H9 (cell line): ENCODE results near the gene YAE1. TPM values are rescaled to one million over a fixed set of nuclear protein-coding genes. Genes with fewer than 3 reads are reported as not detected.

Experiments
- DNase-seq: peaks from one replicate; pipeline ENCODE4 v3.0.0-alpha.2; 2017
- H2AFZ ChIP-seq: one replicate; pipeline ENCODE4 v1.6.1; 2013; ENCODE audit warnings: mild to moderate bottlenecking, low read length, control low read depth, moderate library complexity
- H2AK5ac ChIP-seq: 2 replicates; pipeline ENCODE4 v1.6.1; 2013; ENCODE audit warnings: low read length, control low read depth, mixed read lengths; ENCODE audit not compliant: insufficient read length
- H2BK120ac ChIP-seq: one replicate; pipeline ENCODE4 v1.6.1; 2013; ENCODE audit warnings: low read depth, mild to moderate bottlenecking, low read length, control low read depth, inconsistent platforms; ENCODE audit not compliant: poor library complexity, severe bottlenecking
- H2BK12ac ChIP-seq: 2 replicates; pipeline ENCODE4 v1.6.1; 2013; ENCODE audit warnings: low read length, control low read depth, mixed read lengths, low read depth; ENCODE audit not compliant: insufficient read length
- H2BK15ac ChIP-seq: 2 replicates; pipeline ENCODE4 v1.6.1; 2013; ENCODE audit warnings: low read depth, low read length, control low read depth
- H2BK20ac ChIP-seq: one replicate; pipeline ENCODE4 v1.6.1; 2013; ENCODE audit warnings: low read depth, mild to moderate bottlenecking, low read length, control low read depth, inconsistent platforms; ENCODE audit not compliant: poor library complexity, severe bottlenecking
- H2BK5ac ChIP-seq: 2 replicates; pipeline ENCODE4 v1.6.1; 2013; ENCODE audit warnings: low read length, control low read depth, mixed read lengths; ENCODE audit not compliant: insufficient read length
- H3K14ac ChIP-seq: 2 replicates; pipeline ENCODE4 v1.6.1; 2013; ENCODE audit warnings: low read length, control low read depth; ENCODE audit not compliant: insufficient read depth
- H3K18ac ChIP-seq: 2 replicates; pipeline ENCODE4 v1.6.1; 2013; ENCODE audit warnings: low read depth, mild to moderate bottlenecking, mixed read lengths, low read length, control low read depth; ENCODE audit not compliant: insufficient read length
- H3K23ac ChIP-seq: 2 replicates; pipeline ENCODE4 v1.6.1; 2013; ENCODE audit warnings: low read length, control low read depth, mixed read lengths, low read depth; ENCODE audit not compliant: insufficient read length
- H3K23me2 ChIP-seq: 2 replicates; pipeline ENCODE4 v1.6.1; 2013; ENCODE audit warnings: low read depth, mild to moderate bottlenecking, mixed read lengths, low read length, control low read depth; ENCODE audit not compliant: insufficient read length, poor library complexity, severe bottlenecking
- H3K27ac ChIP-seq: 2 replicates; pipeline ENCODE4 v1.5.1; 2013; ENCODE audit warnings: low read length, control low read depth, mixed read lengths, low read depth; ENCODE audit not compliant: insufficient read length
- H3K27me3 ChIP-seq: 2 replicates; pipeline ENCODE4 v1.6.1; 2013; ENCODE audit warnings: low read length, control low read depth, inconsistent platforms; ENCODE audit not compliant: insufficient read depth
- H3K4ac ChIP-seq: 2 replicates; pipeline ENCODE4 v1.6.1; 2013; ENCODE audit warnings: low read depth, mild to moderate bottlenecking, control low read depth, inconsistent platforms, low read length, moderate library complexity
- H3K4me1 ChIP-seq: 2 replicates; pipeline ENCODE4 v1.6.1; 2013; ENCODE audit warnings: low read length, control low read depth, inconsistent platforms; ENCODE audit not compliant: insufficient read depth
- H3K4me2 ChIP-seq: 2 replicates; pipeline ENCODE4 v1.6.1; 2013; ENCODE audit warnings: low read length, control low read depth, mixed read lengths; ENCODE audit not compliant: insufficient read length, insufficient read depth
- H3K56ac ChIP-seq: 2 replicates; pipeline ENCODE4 v1.6.1; 2013; ENCODE audit warnings: low read depth, mild to moderate bottlenecking, mixed read lengths, low read length, control low read depth; ENCODE audit not compliant: insufficient read length
- H3K79me1 ChIP-seq: 2 replicates; pipeline ENCODE4 v1.6.1; 2013; ENCODE audit warnings: low read depth, mild to moderate bottlenecking, moderate library complexity, low read length, control low read depth, inconsistent platforms; ENCODE audit not compliant: insufficient read depth, poor library complexity, severe bottlenecking
- H3K79me2 ChIP-seq: 2 replicates; pipeline ENCODE4 v1.6.1; 2013; ENCODE audit warnings: low read length, control low read depth, inconsistent platforms; ENCODE audit not compliant: insufficient read depth
- H3K9ac ChIP-seq: 2 replicates; pipeline ENCODE4 v1.6.1; 2013; ENCODE audit warnings: low read length, control low read depth, mixed read lengths; ENCODE audit not compliant: insufficient read length; ENCODE audit errors: extremely low read depth
- H3K9me3 ChIP-seq: one replicate; pipeline ENCODE4 v1.6.1; 2013; ENCODE audit warnings: low read depth, low read length, inconsistent platforms; ENCODE audit not compliant: control insufficient read depth
- H3T11ph ChIP-seq: one replicate; pipeline ENCODE4 v1.6.1; 2013; ENCODE audit warnings: mild to moderate bottlenecking, low read length, control low read depth, inconsistent platforms
- H4K20me1 ChIP-seq: one replicate; pipeline ENCODE4 v1.6.1; 2013; ENCODE audit not compliant: control insufficient read depth, insufficient read length, insufficient read depth
- H4K5ac ChIP-seq: 2 replicates; pipeline ENCODE4 v1.6.1; 2013; ENCODE audit warnings: low read depth, mild to moderate bottlenecking, mixed read lengths, low read length, control low read depth; ENCODE audit not compliant: insufficient read length
- H4K8ac ChIP-seq: replicated peaks from 2 replicates; pipeline ENCODE4 v1.6.1; 2013; ENCODE audit warnings: low read length, control low read depth, mixed read lengths, low read depth; ENCODE audit not compliant: insufficient read length
- H4K91ac ChIP-seq: 2 replicates; pipeline ENCODE4 v1.6.1; 2013; ENCODE audit warnings: low read depth, mild to moderate bottlenecking, moderate library complexity, mixed read lengths, low read length, control low read depth; ENCODE audit not compliant: insufficient read length
- H3K27ac Mint-ChIP-seq, 3 experiments: 2 replicates in 2 of 3; 3 replicates in 1 of 3; pipeline ENCODE4 v1.8.0; 2020 to 2021; ENCODE audit warnings: mixed read lengths in 3 of 3, mild to moderate bottlenecking in 1 of 3, moderate library complexity in 1 of 3
- H3K27me3 Mint-ChIP-seq: 2 replicates; pipeline ENCODE4 v1.8.0; 2021; ENCODE audit warnings: low read depth, mild to moderate bottlenecking, moderate library complexity, mixed read lengths
- H3K36me3 Mint-ChIP-seq, 3 experiments: 2 replicates in 2 of 3; 3 replicates in 1 of 3; pipeline ENCODE4 v1.8.0; 2020 to 2021; ENCODE audit warnings: low read depth in 3 of 3, mixed read lengths in 3 of 3; ENCODE audit not compliant: insufficient read depth in 1 of 3
- H3K4me1 Mint-ChIP-seq, 2 experiments: 2 replicates each; pipeline ENCODE4 v1.8.0; 2020; ENCODE audit warnings: mixed read lengths in 2 of 2
- H3K4me3 Mint-ChIP-seq, 2 experiments: 2 replicates in 1 of 2; 3 replicates in 1 of 2; pipeline ENCODE4 v1.8.0; 2020 to 2021; ENCODE audit warnings: mild to moderate bottlenecking in 2 of 2, mixed read lengths in 2 of 2, moderate library complexity in 1 of 2
- H3K9me3 Mint-ChIP-seq, 2 experiments: 2 replicates in 1 of 2; 3 replicates in 1 of 2; pipeline ENCODE4 v1.8.0; 2020; ENCODE audit warnings: mild to moderate bottlenecking in 2 of 2, mixed read lengths in 2 of 2, moderate library complexity in 1 of 2
- CTCF ChIP-seq: fragments of 200-600 bp; sonication (generic); conservative IDR thresholded peaks from 3 replicates; pipeline ENCODE4 v1.8.0; 2021; ENCODE audit warnings: antibody characterized with exemption, mild to moderate bottlenecking
- total RNA-seq: library from RNA; stranded (reverse); gene quantifications from 2 replicates; pipeline ENCODE4 v1.2.1, GENCODE V29; 2021

Gene YAE1
- total RNA-seq, 1 experiment from 2014 or later, result 28.8 TPM

DNA sequence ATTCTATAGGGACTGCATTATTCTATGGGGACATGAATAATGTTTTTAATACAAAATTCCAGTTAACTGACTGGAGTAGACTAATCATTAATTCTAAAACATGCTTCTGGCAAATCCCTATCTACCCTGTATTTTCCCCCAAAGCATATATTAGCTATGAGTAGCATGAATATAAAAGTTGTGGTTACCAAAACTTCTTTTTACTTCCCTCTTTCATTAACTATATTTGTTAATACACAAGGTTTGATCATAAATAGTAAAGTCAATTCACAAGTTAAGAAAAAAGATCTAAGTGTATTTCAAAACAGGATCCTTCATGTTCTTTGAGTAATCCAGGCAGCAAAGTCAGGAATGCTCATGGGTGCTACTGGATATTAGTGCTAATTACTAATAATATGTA, 54.3 kb downstream of the YAE1 start:
- no peak overlapping the region for H3T11ph ChIP-seq
- H4K8ac ChIP-seq, result no peak overlapping the region
- peaks cover 10% of the 10 kb centered on the region for H3K23me2 ChIP-seq
- H4K20me1 ChIP-seq, result no peaks in the 10 kb centered on the region
- peaks cover 9% of the 10 kb centered on the region for H3K79me1 ChIP-seq
- H2BK5ac ChIP-seq, result no peak overlapping the region
- H3K4me1 ChIP-seq, result peaks cover 2% of the 10 kb centered on the region; the same call in 1 of the 2 replicates
- no peaks in the 10 kb centered on the region for H3K9me3 ChIP-seq
- H3K27ac ChIP-seq, result no peak overlapping the region
- no peak overlapping the region for H2AFZ ChIP-seq
- no peaks in the 10 kb centered on the region; a peak in 1 of 7 replicates for H3K36me3 Mint-ChIP-seq
- H2BK120ac ChIP-seq, result no peak overlapping the region
- H3K27ac Mint-ChIP-seq, result no peak overlapping the region
- H3K18ac ChIP-seq, result no peak overlapping the region
- no peak for DNase-seq
- no peak overlapping the region for H2BK12ac ChIP-seq
- H3K4me2 ChIP-seq, result no peak overlapping the region
- H3K4me1 Mint-ChIP-seq, result peaks cover 22 to 24% of the 10 kb centered on the region in 2 experiments
- no peaks in the 10 kb centered on the region for H3K27me3 Mint-ChIP-seq
- H3K9ac ChIP-seq, result no peak overlapping the region
- no peak overlapping the region for H3K14ac ChIP-seq
- TF ChIP-seq CTCF, result no peak
- H4K91ac ChIP-seq, result no peak overlapping the region
- H2BK15ac ChIP-seq, result no peak overlapping the region
- H3K4ac ChIP-seq, result no peak overlapping the region
- no peak overlapping the region for H2BK20ac ChIP-seq
- H3K79me2 ChIP-seq, result peaks cover 12% of the 10 kb centered on the region
- H3K23ac ChIP-seq, result no peak overlapping the region
- H2AK5ac ChIP-seq, result no peak overlapping the region
- H3K56ac ChIP-seq, result no peak overlapping the region
- H3K4me3 Mint-ChIP-seq, result no peak overlapping the region
- H3K9me3 Mint-ChIP-seq, result no peaks in the 10 kb centered on the region
- no peak overlapping the region for H4K5ac ChIP-seq
- no peaks in the 10 kb centered on the region for H3K27me3 ChIP-seq
